MM.1S (cell line): Measurements from ENCODE around the gene SH2B2.

Source experiments
- CTCF ChIP-seq: fragments of 300-600 bp; sonication (generic); IDR thresholded peaks from 2 replicates; pipeline ENCODE4 v1.5.1; 2016; ENCODE audit warnings: antibody characterized with exemption, low read length, mixed read lengths
- EZH2 ChIP-seq: fragments of 300-600 bp; sonication (generic); optimal IDR thresholded peaks from 2 replicates; pipeline ENCODE3; 2017; ENCODE audit warnings: low read depth, mild to moderate bottlenecking, antibody characterized with exemption, low read length, mixed read lengths

GRCh38 chr7:102268635-102269034 is 18.0 kb upstream of the SH2B2 start:
- TF ChIP-seq CTCF (no peak), EZH2 (no peak)
